Thyroid gland (tissue), 4 donors: ENCODE results near the gene APOLD1. TPM values are rescaled to one million over a fixed set of nuclear protein-coding genes. Genes with fewer than 3 reads are reported as not detected.
"Not testable (repeated sequence)": the region's sequence is repeated elsewhere in the genome, so short reads cannot be mapped to it uniquely, and the experiment has no call there.

Experiments used
- DNase-seq, 2 donors: peaks; one replicate each; pipeline ENCODE4 v3.0.0-alpha.2; 2019
- H3K27ac ChIP-seq, 3 donors: fragments of 200-600 bp; sonication (generic); 1 replicate in 2 of 3; 2 replicates in 1 of 3; pipeline ENCODE4 v1.5.1; 2016 to 2019; ENCODE audit warnings: mild to moderate bottlenecking in 1 of 3, moderate library complexity in 1 of 3
- H3K27me3 ChIP-seq: fragments of 200-600 bp; sonication (generic); one replicate; pipeline ENCODE4 v1.5.1; 2019
- H3K36me3 ChIP-seq, 2 donors: fragments of 200-600 bp; sonication (generic); one replicate each; pipeline ENCODE4 v1.5.1; 2016 to 2019
- H3K4me1 ChIP-seq, 2 donors: fragments of 200-600 bp; sonication (generic); one replicate each; pipeline ENCODE4 v1.5.1; 2017 to 2019
- H3K4me3 ChIP-seq, 3 donors: fragments of 200-600 bp; sonication (generic); replicated peaks in 1 of 3; 1 replicate in 2 of 3; 2 replicates in 1 of 3; pipeline ENCODE4 v1.5.1; 2016; ENCODE audit warnings: mild to moderate bottlenecking in 1 of 3
- H3K9me3 ChIP-seq: fragments of 200-600 bp; sonication (generic); one replicate; pipeline ENCODE4 v1.5.1; 2017
- CTCF ChIP-seq, 6 experiments: fragments of 200-600 bp in 3 of 6; fragments of 450-650 bp in 3 of 6; sonication (generic) in 3 of 6; IDR thresholded peaks; one replicate each; pipeline ENCODE4 v1.5.1; 2016 to 2019; ENCODE audit warnings: antibody characterized with exemption in 6 of 6, mild to moderate bottlenecking in 2 of 6, inconsistent platforms in 1 of 6, moderate library complexity in 1 of 6
- POLR2A ChIP-seq, 2 donors: fragments of 450-650 bp; IDR thresholded peaks; one replicate each; pipeline ENCODE4 v1.6.1; 2017; ENCODE audit warnings: antibody characterized with exemption in 2 of 2, mild to moderate bottlenecking in 2 of 2, moderate library complexity in 1 of 2
- WGBS, 2 donors: methylation state at CpG; one replicate each; pipeline ENCODE4 v1.1.5; 2017; 5-methylcytosine and 5-hydroxymethylcytosine counted together
- intact Hi-C: fragments of 100-400 bp; cut with DNase I; formaldehyde crosslinking; loops from one replicate; pipeline ENCODE4 v1.15.1; 2023
- total RNA-seq, 4 donors: library from RNA; depleted of rRNA; stranded (reverse); fragments of >200 nt; gene quantifications; one replicate each; pipeline ENCODE4 v1.2.3, GENCODE V29; 2016

APOLD1 gene
- total RNA-seq, result 10 to 100 TPM; 34.1 to 72.7 (median 49.5) TPM

GRCh38 chr12:12784911-12785814 lies at the start of gene APOLD1:
Gene APOLD1, plus strand, starts transcription at chr12:12785659. Its CDS starts 33 bp downstream, at chr12:12785692.
- TF ChIP-seq POLR2A (IDR thresholded peaks at IDR 0.05) (peak; percentile 10 to 54), CTCF (IDR thresholded peaks at IDR 0.05) (no peak)
- Histone ChIP-seq H3K27ac (peak within 1 kb of the TSS; percentile 84 to 96 (median 94)), H3K4me3 (peak within 1 kb of the TSS in 1 of 3 donors; percentile 58), H3K27me3 (no peaks in the 10 kb centered on the region), H3K9me3 (no peaks in the 10 kb centered on the region), H3K4me1 (peaks cover 5 to 16% of the 10 kb centered on the region in 2 donors), H3K36me3 (no peaks in the 10 kb centered on the region)
- DNase-seq, result peak; percentile 19 to 21
- WGBS, 2 donors, result 77 to 83% methylated on average over 14 of the region's 14 CpGs
- intact Hi-C loops, result loop anchor here (10.0 kb wide), 2 partner anchors 100 to 130 kb away; no protein-coding TSS in a partner anchor

- no peaks in the 10 kb centered on the region for H3K27me3 ChIP-seq
- no peak overlapping the region for H3K4me3 ChIP-seq
- H3K27ac ChIP-seq, result peak overlapping the region in 1 of 3 donors; percentile 24
- intact Hi-C loops, result no loop called here
- DNase-seq, result peak; percentile 29 to 44
- WGBS, 2 donors, result 54 to 61% methylated on average over 9 of the region's 9 CpGs
- H3K4me1 ChIP-seq, result peaks cover 4 to 12% of the 10 kb centered on the region in 2 donors
- TF ChIP-seq POLR2A (IDR thresholded peaks at IDR 0.05), result no peak
- peak; percentile 22 to 59 (median 46) for TF ChIP-seq CTCF (IDR thresholded peaks at IDR 0.05)
- no peaks in the 10 kb centered on the region for H3K36me3 ChIP-seq
- no peaks in the 10 kb centered on the region for H3K9me3 ChIP-seq
Measured at GRCh38 chr12:12736759-12737676, 48.4 kb upstream of the APOLD1 start.

GRCh38 chr12:12738152-12738551 lies 47.3 kb upstream of the APOLD1 start:
- WGBS, 2 donors, result 89 to 94% methylated on average over 2 of the region's 2 CpGs
- H3K4me1 ChIP-seq, result peaks cover 4 to 12% of the 10 kb centered on the region in 2 donors
- DNase-seq, H3K27me3 ChIP-seq, H3K9me3 ChIP-seq, H3K36me3 ChIP-seq, H3K4me3 ChIP-seq, H3K27ac ChIP-seq, intact Hi-C loops: not testable (repeated sequence)

DNA sequence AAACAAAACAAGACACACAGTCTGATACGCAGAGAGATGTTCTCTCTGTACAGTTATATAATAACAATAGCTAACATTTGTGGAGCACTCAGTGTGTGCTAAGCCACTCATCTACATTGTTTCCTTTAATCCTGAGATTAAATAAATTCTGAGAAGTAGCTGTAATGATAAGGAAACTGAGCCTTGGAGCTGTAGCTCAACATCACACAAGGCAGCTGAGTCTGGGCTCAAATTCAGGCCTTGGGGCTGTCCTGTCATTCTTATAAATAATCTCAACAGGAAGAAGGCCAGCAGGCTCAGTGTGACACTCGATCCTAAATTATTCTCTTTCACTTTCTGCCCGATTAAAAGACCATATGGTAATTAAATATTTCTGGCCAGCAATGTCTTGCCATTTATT lies 43.8 kb upstream of the APOLD1 start:
- Histone ChIP-seq H3K4me3 (no peak overlapping the region), H3K27ac (peak overlapping the region in 1 of 3 donors; percentile 29), H3K36me3 (no peaks in the 10 kb centered on the region), H3K9me3 (no peaks in the 10 kb centered on the region), H3K4me1 (peaks cover 4 to 10% of the 10 kb centered on the region in 2 donors), H3K27me3 (no peaks in the 10 kb centered on the region)
- no peak for DNase-seq
- intact Hi-C loops, result no loop called here
- 52 to 62% methylated on average over 3 of the region's 3 CpGs for WGBS, 2 donors
- no peak for TF ChIP-seq CTCF (IDR thresholded peaks at IDR 0.05)
- no peak for TF ChIP-seq POLR2A (IDR thresholded peaks at IDR 0.05)

DNA sequence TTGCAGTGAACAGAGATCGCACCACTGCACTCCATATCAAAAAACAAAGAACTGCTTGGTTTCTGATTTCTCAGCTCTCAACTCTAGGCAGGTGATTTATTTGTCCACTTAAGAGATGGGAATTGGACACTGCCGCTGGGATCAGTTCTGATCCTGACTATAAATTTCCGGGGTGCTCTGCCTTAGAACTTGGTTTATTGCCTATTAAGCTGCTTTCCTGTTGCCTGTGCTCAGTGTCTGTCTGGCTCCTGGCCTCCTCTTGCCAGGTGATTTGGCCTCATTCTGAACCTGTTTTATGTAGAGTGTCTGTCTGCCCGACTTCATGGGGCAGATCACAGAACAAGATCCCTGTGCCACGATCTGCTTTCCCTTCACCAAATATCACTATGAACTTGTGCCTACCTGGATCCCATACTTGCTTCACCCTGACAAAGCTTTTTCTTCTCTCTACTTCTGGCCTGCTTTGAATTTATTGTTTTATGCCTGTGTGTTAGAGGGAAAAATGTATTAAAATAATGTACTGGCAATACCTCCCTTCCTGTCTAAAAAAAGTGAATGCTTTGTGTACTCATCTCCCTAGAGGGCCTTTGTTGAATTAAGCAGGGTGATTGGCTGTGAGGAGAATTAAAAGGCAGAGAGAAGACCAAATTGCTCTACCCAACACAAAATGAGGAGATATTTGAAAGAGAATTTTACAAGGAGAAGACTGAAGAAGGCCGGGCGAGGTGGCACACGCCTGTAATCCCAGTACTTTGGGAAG lies 40.7 kb upstream of the APOLD1 start:
- WGBS, 2 donors, result 87 to 88% methylated on average over 8 of the region's 8 CpGs
- no peaks in the 10 kb centered on the region for H3K9me3 ChIP-seq
- TF ChIP-seq POLR2A (IDR thresholded peaks at IDR 0.05) (no peak), CTCF (IDR thresholded peaks at IDR 0.05) (no peak)
- H3K27ac ChIP-seq, result no peak overlapping the region
- DNase-seq, result no peak
- no peaks in the 10 kb centered on the region for H3K36me3 ChIP-seq
- H3K27me3 ChIP-seq, result no peaks in the 10 kb centered on the region
- no peak overlapping the region for H3K4me3 ChIP-seq
- intact Hi-C loops, result no loop called here
- no peaks in the 10 kb centered on the region for H3K4me1 ChIP-seq
